T47D (cell line): ENCODE results near the gene DDIT4.

Experiments used
- DNase-seq, 2 experiments: peaks; one replicate each; pipeline versions ENCODE4 v3.0.0 to v3.0.0-alpha.2; 2011 to 2012; ENCODE audit warnings: low read depth in 1 of 2, low spot score in 1 of 2
- JUND ChIP-seq: IDR thresholded peaks from 2 replicates; pipeline ENCODE4 v1.6.1; 2012; ENCODE audit warnings: low read depth
- in situ Hi-C: cut with HindIII; loops from 2 replicates; pipeline ENCODE4 v1.10.0; 2016; ENCODE audit warnings: low sequenced_read_pairs, low pct_unique_long_range_greater_than_20kb

Gene DDIT4

GRCh38 chr10:72254813-72255568 is 18.7 kb upstream of the DDIT4 start:
- peak; percentile 54 to 75 for DNase-seq
- no peak for TF ChIP-seq JUND
- in situ Hi-C loops: no loop called here

DNA sequence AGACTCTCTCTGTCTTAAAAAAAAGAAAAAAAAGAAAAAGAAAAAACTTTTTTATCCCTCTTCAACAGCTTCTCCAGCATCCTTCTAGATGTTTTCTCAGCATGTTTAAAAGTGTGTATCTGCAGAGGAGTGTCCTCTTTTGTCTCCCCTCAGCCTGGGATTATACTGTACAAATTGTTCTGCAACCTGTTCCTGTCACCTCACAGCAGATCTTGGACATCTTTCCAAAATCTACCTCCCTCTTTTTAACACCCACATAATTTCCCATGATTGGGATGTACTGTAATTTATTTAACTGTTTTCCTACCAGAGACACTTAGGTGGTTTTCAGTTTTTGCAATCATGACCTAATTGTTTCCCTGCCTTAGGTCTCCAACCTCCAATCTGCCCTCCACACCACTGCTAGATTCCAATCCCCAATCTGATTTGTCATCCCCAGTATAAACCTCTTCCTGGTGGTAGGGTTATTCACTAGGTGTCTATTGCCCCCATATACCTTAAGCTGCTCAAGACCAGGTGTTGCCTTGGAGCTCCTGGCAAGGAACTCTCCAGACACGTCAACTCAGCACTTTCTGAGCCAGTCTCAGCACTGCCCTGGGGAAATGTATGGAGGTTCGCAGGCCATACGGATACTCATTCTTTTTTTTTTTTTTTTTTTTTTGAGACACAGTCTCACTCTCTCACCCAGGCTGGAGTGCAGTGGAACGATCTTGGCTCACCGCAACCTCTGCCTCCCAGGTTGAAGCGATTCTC is 17.6 kb upstream of the DDIT4 start:
- no peak for DNase-seq
- no peak for TF ChIP-seq JUND
- in situ Hi-C loops: no loop called here

GRCh38 chr10:72257051-72257892 is 16.5 kb upstream of the DDIT4 start:
- no peak for TF ChIP-seq JUND
- in situ Hi-C loops: no loop called here
- no peak for DNase-seq

- no peak for TF ChIP-seq JUND
- DNase-seq: no peak
- in situ Hi-C loops: no loop called here
Observed at GRCh38 chr10:72258617-72259016, 15.1 kb upstream of the DDIT4 start.

DNA sequence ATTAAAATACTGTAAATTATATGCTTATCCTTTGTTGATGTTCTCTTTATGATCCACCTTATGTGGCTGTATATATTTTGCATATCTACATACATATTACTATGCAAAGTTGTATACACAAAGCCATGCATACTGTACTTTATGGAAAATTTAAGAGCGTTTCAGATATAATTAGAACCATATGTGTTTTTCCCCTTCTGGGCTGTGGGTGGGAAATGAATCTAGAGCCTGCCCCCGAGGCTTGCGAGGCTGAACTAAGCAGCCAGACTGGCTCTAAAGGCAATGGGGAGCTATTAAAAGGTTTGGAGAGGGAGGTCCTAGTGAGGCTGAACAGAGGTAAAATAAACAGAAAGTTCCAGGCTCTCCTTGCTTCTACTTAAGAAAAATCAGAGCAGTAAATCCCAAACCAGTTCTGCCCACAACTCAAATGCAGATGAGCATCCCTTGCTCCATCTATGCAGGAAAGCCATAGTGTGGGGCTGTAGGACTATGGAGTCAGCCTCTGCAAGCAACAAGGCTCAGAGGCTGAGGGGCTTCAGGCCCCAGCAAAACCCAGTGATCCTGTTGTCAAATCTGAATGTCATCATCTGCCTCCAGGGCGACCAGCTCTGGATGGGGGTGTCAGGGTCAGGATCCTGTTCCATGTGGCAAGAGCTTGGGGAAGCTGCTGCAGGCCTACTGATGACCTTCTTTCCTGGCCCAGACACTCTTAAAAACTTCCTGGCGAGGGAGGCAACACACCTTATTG is 14.1 kb upstream of the DDIT4 start:
- no peak for DNase-seq
- TF ChIP-seq JUND: no peak
- in situ Hi-C loops: no loop called here

DNA sequence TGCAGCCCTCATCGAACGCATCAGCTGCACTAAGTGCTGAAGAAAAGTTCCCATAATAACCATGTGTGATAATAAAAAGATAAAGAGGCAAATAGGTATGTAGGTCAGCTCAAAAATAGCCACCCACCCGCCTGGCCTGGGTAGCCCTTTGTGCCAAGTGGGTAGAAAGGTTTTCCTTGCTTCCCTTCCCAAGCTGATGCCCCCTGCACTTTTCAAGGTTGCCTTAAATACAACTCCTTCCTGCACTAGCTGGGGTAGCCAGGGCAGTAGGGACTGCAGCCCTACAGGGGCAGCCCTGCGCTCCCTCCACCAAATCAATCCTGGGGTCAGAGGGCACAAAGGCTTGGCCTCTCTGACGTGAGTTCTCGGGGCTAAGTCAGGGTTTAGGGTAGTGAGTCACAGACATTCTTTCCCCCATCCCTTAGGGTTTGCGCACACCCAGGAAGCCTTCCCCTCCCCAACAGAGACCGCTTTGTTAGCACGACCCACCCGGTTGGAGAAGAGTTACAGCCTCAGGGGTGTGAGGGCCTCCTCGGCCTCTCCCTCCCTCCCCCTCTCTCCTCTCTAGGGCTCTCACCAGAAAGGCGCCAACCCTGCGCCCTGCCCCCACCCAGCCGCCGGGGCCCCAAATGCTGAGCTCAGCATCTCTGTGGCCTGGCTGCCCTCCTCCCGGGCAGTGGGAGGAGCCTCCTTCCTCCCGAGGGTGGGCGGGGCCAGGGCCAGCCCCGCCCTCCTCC is 13.3 kb upstream of the DDIT4 start:
- TF ChIP-seq JUND: no peak
- DNase-seq: peak in 1 of 2 experiments; percentile 67
- in situ Hi-C loops: no loop called here

GRCh38 chr10:72260976-72261783 is 12.5 kb upstream of the DDIT4 start:
- in situ Hi-C loops: no loop called here
- no peak for TF ChIP-seq JUND
- no peak for DNase-seq

GRCh38 chr10:72261784-72262404 is 11.8 kb upstream of the DDIT4 start:
- in situ Hi-C loops: no loop called here
- no peak for DNase-seq
- no peak for TF ChIP-seq JUND

DNA sequence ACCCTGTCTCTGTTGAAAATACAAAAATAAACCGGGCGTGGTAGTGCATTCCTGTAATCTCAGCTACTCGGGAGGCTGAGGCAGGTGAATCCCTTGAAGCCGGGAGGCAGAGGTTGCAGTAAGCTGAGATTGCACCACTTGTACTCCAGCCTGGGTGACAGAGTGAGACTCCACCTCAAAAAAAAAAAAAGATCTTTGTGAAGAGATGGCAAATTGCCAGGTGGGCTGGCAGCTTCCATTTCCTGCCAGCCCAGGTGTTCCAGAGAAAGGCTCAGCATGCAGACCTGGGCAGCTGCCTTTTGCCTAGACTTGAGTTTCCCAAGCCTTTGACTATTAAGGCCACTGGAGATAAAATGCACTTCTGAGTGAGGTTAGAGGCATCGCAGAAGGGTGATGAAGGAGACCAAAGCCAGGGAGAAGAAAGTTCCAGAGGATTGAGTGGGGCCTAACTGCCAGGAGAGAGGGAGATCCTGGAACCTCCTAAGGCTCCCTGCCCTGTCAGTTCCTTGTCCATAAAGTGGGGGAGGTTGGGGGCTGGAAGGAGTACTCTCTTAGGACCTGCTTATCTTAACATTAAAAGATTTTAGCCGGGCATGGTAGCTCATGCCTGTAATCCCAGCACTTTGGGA is 10.0 kb upstream of the DDIT4 start:
- peak in 1 of 2 experiments; percentile 53 for DNase-seq
- in situ Hi-C loops: no loop called here
- no peak for TF ChIP-seq JUND

- TF ChIP-seq JUND: no peak
- DNase-seq: no peak
- in situ Hi-C loops: no loop called here
Observed at GRCh38 chr10:72264536-72264935, 9.2 kb upstream of the DDIT4 start.
